SK-N-SH treated with all-trans-retinoic acid at 6 μM for 48 hours (cell line): ENCODE results near the gene TRMT1.
A peak's percentile ranks its signal among the peaks of the same experiment; 100 is the strongest.

Experiments used
- ATAC-seq: fragments of 200-7000 bp; cut with Tn5 transposase; 3 replicates; pipeline ENCODE4 v1.9.1; 2020; ENCODE audit warnings: mild to moderate bottlenecking, moderate library complexity
- ARNTL ChIP-seq: fragments of 450-650 bp; formaldehyde crosslinking; IDR thresholded peaks from 2 replicates; pipeline ENCODE4 v1.5.0; 2020; ENCODE audit warnings: low read depth, mild to moderate bottlenecking, moderate library complexity, borderline replicate concordance
- BACH2 ChIP-seq: fragments of 250-450 bp; sonication (Bioruptor Pico); IDR thresholded peaks from 2 replicates; pipeline ENCODE4 v1.9.0; 2021; ENCODE audit warnings: mild to moderate bottlenecking, borderline replicate concordance
- CSDC2 ChIP-seq: fragments of 250-450 bp; sonication (Bioruptor Pico); IDR thresholded peaks from 2 replicates; pipeline ENCODE4 v1.5.0; 2020; ENCODE audit warnings: mild to moderate bottlenecking, moderate library complexity
- ESRRG ChIP-seq: fragments of 250-450 bp; sonication (Bioruptor Pico); IDR thresholded peaks from 2 replicates; pipeline ENCODE4 v1.6.1; 2021; ENCODE audit warnings: mild to moderate bottlenecking
- GLIS3 ChIP-seq: fragments of 250-450 bp; sonication (Bioruptor Pico); IDR thresholded peaks from 2 replicates; pipeline ENCODE4 v1.5.0; 2020; ENCODE audit warnings: mild to moderate bottlenecking, moderate library complexity
- ISL1 ChIP-seq: fragments of 250-450 bp; sonication (Bioruptor Pico); IDR thresholded peaks from 2 replicates; pipeline ENCODE4 v2.1.2; 2022; ENCODE audit warnings: mild to moderate bottlenecking, moderate library complexity
- OSR1 ChIP-seq: fragments of 250-450 bp; sonication (Bioruptor Pico); IDR thresholded peaks from 2 replicates; pipeline ENCODE4 v1.8.0; 2022; ENCODE audit warnings: moderate library complexity, mild to moderate bottlenecking, inconsistent platforms
- PPARA ChIP-seq: fragments of 250-450 bp; sonication (Bioruptor Pico); IDR thresholded peaks from 2 replicates; pipeline ENCODE4 v1.5.0; 2020; ENCODE audit warnings: mild to moderate bottlenecking, borderline replicate concordance
- RARB ChIP-seq: fragments of 250-450 bp; sonication (Bioruptor Pico); IDR thresholded peaks from 2 replicates; pipeline ENCODE4 v1.8.0; 2021; ENCODE audit warnings: mild to moderate bottlenecking, moderate library complexity
- SNAI2 ChIP-seq: fragments of 250-450 bp; sonication (Bioruptor Pico); IDR thresholded peaks from 2 replicates; pipeline ENCODE4 v1.5.0; 2020; ENCODE audit warnings: mild to moderate bottlenecking, moderate library complexity
- TCF4 ChIP-seq: fragments of 250-450 bp; sonication (Bioruptor Pico); IDR thresholded peaks from 2 replicates; pipeline ENCODE4 v1.8.0; 2021; ENCODE audit warnings: mild to moderate bottlenecking, moderate library complexity, borderline replicate concordance
- TOX ChIP-seq: fragments of 250-450 bp; sonication (Bioruptor Pico); IDR thresholded peaks from 2 replicates; pipeline ENCODE4 v1.8.0; 2021; ENCODE audit warnings: mild to moderate bottlenecking, moderate library complexity, borderline replicate concordance
- ZC3H10 ChIP-seq: fragments of 250-450 bp; sonication (Bioruptor Pico); IDR thresholded peaks from 2 replicates; pipeline ENCODE4 v1.5.1; 2021; ENCODE audit warnings: mild to moderate bottlenecking, moderate library complexity
- ZFP3 ChIP-seq: fragments of 250-450 bp; sonication (Bioruptor Pico); IDR thresholded peaks from 2 replicates; pipeline ENCODE4 v1.5.0; 2020; ENCODE audit warnings: mild to moderate bottlenecking, moderate library complexity
- ZFP30 ChIP-seq: fragments of 450-650 bp; formaldehyde crosslinking; IDR thresholded peaks from 2 replicates; pipeline ENCODE4 v1.5.0; 2022; ENCODE audit warnings: mild to moderate bottlenecking, moderate library complexity
- ZNF565 ChIP-seq: fragments of 450-650 bp; formaldehyde crosslinking; conservative IDR thresholded peaks from 2 replicates; pipeline ENCODE4 v1.5.0; 2020; ENCODE audit warnings: low read depth, mild to moderate bottlenecking, moderate library complexity
- ZNF70 ChIP-seq: fragments of 450-650 bp; formaldehyde crosslinking; IDR thresholded peaks from 2 replicates; pipeline ENCODE4 v1.5.0; 2020; ENCODE audit warnings: mild to moderate bottlenecking, moderate library complexity
- ZNF8 ChIP-seq: fragments of 450-650 bp; formaldehyde crosslinking; IDR thresholded peaks from 2 replicates; pipeline ENCODE4 v1.5.0; 2020; ENCODE audit warnings: mild to moderate bottlenecking, moderate library complexity
- TF ChIP-seq, protein P1 (sequence below): fragments of 250-450 bp; sonication (Bioruptor Pico); IDR thresholded peaks from 2 replicates; pipeline ENCODE4 v1.5.1; 2021; ENCODE audit warnings: mild to moderate bottlenecking, moderate library complexity
- TF ChIP-seq, protein P2 (sequence below): fragments of 250-450 bp; sonication (Bioruptor Pico); IDR thresholded peaks from 2 replicates; pipeline ENCODE4 v1.8.0; 2020; ENCODE audit warnings: mild to moderate bottlenecking, moderate library complexity, borderline replicate concordance
- TF ChIP-seq, protein P3 (sequence below): fragments of 250-450 bp; sonication (Bioruptor Pico); IDR thresholded peaks from 2 replicates; pipeline ENCODE4 v1.5.0; 2020; ENCODE audit warnings: mild to moderate bottlenecking, moderate library complexity
- TF ChIP-seq, protein P4 (sequence below): fragments of 250-450 bp; sonication (Bioruptor Pico); IDR thresholded peaks from 2 replicates; pipeline ENCODE4 v1.8.0; 2021; ENCODE audit warnings: low read depth, mild to moderate bottlenecking, moderate library complexity, borderline replicate concordance
- TF ChIP-seq, protein P5 (sequence below): fragments of 250-450 bp; sonication (Bioruptor Pico); IDR thresholded peaks from 2 replicates; pipeline ENCODE4 v1.5.1; 2020; ENCODE audit warnings: low read depth, mild to moderate bottlenecking, moderate library complexity

TRMT1 gene

DNA sequence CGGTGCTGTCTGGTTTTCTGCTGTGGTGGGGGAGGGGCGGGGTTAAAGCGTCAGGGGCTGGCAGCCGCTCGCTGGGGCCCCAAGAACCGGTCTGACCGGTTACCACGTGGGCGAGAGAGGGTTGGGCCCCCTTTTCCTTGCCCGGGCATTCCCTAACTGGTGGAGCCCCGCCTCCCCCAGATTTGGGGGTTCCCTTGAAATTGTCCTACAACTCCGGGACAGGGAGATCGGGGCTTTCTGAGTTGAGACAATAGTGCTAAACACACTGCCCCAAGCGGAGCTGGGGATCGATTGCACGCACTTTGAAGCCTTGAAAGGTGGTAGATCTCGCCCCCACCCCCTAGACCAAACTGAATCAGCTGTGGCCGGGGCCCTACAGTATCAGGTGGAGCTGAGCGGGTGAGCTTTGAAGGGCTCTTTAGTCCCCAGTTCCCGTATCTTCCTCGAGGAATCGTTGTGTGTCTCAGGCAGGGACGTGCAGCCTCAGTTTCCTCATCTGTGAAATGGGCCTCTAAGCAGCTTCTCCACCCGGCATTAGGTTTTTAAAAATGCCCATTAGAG, 38.5 kb upstream of the TRMT1 start:
- TF ChIP-seq, protein P1, sequence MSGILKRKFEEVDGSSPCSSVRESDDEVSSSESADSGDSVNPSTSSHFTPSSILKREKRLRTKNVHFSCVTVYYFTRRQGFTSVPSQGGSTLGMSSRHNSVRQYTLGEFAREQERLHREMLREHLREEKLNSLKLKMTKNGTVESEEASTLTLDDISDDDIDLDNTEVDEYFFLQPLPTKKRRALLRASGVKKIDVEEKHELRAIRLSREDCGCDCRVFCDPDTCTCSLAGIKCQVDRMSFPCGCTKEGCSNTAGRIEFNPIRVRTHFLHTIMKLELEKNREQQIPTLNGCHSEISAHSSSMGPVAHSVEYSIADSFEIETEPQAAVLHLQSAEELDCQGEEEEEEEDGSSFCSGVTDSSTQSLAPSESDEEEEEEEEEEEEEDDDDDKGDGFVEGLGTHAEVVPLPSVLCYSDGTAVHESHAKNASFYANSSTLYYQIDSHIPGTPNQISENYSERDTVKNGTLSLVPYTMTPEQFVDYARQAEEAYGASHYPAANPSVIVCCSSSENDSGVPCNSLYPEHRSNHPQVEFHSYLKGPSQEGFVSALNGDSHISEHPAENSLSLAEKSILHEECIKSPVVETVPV (CRISPR knock-in tag): no peak
- TF ChIP-seq OSR1 (CRISPR knock-in tag) (no peak), ZFP3 (CRISPR knock-in tag) (0 out of 2 replicates have a peak, but pooled peaks have one; percentile 17), ZNF70 (no peak), ZNF565 (no peak), RARB (CRISPR knock-in tag) (peak; percentile 59; the same call in 1 of the 2 replicates), TCF4 (CRISPR knock-in tag) (peak; percentile 51; the same call in 1 of the 2 replicates), GLIS3 (CRISPR knock-in tag) (no peak; the same call in 1 of the 2 replicates), ISL1 (CRISPR knock-in tag) (no peak), BACH2 (CRISPR knock-in tag) (no peak), TOX (CRISPR knock-in tag) (no peak; the same call in 1 of the 2 replicates), ESRRG (no peak), ARNTL (CRISPR knock-in tag) (no peak; the same call in 1 of the 2 replicates), SNAI2 (CRISPR knock-in tag) (no peak), CSDC2 (0 out of 2 replicates have a peak, but pooled peaks have one; percentile 42), ZFP30 (CRISPR knock-in tag) (no peak; the same call in 1 of the 2 replicates), ZC3H10 (CRISPR knock-in tag) (no peak), ZNF8 (CRISPR knock-in tag) (no peak), PPARA (CRISPR knock-in tag) (no peak)
- TF ChIP-seq, protein P2, sequence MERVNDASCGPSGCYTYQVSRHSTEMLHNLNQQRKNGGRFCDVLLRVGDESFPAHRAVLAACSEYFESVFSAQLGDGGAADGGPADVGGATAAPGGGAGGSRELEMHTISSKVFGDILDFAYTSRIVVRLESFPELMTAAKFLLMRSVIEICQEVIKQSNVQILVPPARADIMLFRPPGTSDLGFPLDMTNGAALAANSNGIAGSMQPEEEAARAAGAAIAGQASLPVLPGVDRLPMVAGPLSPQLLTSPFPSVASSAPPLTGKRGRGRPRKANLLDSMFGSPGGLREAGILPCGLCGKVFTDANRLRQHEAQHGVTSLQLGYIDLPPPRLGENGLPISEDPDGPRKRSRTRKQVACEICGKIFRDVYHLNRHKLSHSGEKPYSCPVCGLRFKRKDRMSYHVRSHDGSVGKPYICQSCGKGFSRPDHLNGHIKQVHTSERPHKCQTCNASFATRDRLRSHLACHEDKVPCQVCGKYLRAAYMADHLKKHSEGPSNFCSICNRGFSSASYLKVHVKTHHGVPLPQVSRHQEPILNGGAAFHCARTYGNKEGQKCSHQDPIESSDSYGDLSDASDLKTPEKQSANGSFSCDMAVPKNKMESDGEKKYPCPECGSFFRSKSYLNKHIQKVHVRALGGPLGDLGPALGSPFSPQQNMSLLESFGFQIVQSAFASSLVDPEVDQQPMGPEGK: peak; percentile 79; the same call in 1 of the 2 replicates
- TF ChIP-seq, protein P3, sequence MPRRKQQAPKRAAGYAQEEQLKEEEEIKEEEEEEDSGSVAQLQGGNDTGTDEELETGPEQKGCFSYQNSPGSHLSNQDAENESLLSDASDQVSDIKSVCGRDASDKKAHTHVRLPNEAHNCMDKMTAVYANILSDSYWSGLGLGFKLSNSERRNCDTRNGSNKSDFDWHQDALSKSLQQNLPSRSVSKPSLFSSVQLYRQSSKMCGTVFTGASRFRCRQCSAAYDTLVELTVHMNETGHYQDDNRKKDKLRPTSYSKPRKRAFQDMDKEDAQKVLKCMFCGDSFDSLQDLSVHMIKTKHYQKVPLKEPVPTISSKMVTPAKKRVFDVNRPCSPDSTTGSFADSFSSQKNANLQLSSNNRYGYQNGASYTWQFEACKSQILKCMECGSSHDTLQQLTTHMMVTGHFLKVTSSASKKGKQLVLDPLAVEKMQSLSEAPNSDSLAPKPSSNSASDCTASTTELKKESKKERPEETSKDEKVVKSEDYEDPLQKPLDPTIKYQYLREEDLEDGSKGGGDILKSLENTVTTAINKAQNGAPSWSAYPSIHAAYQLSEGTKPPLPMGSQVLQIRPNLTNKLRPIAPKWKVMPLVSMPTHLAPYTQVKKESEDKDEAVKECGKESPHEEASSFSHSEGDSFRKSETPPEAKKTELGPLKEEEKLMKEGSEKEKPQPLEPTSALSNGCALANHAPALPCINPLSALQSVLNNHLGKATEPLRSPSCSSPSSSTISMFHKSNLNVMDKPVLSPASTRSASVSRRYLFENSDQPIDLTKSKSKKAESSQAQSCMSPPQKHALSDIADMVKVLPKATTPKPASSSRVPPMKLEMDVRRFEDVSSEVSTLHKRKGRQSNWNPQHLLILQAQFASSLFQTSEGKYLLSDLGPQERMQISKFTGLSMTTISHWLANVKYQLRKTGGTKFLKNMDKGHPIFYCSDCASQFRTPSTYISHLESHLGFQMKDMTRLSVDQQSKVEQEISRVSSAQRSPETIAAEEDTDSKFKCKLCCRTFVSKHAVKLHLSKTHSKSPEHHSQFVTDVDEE (CRISPR knock-in tag): no peak
- TF ChIP-seq, protein P4, sequence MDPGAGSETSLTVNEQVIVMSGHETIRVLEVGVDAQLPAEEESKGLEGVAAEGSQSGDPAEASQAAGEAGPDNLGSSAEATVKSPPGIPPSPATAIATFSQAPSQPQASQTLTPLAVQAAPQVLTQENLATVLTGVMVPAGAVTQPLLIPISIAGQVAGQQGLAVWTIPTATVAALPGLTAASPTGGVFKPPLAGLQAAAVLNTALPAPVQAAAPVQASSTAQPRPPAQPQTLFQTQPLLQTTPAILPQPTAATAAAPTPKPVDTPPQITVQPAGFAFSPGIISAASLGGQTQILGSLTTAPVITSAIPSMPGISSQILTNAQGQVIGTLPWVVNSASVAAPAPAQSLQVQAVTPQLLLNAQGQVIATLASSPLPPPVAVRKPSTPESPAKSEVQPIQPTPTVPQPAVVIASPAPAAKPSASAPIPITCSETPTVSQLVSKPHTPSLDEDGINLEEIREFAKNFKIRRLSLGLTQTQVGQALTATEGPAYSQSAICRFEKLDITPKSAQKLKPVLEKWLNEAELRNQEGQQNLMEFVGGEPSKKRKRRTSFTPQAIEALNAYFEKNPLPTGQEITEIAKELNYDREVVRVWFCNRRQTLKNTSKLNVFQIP (CRISPR knock-in tag): no peak
- TF ChIP-seq, protein P5, sequence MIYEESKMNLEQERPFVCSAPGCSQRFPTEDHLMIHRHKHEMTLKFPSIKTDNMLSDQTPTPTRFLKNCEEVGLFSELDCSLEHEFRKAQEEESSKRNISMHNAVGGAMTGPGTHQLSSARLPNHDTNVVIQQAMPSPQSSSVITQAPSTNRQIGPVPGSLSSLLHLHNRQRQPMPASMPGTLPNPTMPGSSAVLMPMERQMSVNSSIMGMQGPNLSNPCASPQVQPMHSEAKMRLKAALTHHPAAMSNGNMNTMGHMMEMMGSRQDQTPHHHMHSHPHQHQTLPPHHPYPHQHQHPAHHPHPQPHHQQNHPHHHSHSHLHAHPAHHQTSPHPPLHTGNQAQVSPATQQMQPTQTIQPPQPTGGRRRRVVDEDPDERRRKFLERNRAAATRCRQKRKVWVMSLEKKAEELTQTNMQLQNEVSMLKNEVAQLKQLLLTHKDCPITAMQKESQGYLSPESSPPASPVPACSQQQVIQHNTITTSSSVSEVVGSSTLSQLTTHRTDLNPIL: no peak
- ATAC-seq: no peak

DNA sequence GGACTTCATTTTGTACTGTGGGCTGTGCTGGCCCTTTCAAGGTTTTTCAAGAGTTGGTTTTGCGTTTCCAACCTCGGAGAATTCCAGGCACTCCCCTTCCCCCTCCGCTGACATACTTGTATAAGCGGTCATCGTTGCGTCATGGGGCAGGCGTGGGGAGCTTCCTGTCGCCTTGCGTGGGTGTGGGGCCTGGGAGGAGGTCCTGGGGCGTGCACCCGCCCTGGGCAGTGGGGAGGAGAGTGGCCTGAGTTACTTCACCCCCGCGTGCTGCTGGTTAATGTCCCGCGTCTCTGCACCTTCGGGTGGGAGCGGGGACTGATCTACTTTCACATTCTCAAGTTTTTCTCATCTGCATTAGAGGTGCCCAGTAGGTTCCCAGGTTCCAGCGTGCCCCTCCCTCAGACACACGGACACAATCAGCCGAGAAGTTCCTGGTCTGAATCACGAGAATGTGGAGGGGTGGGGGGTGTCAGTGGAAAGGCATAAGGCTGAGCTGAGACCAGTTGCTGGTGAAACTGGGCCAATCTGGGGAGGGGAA, 37.8 kb upstream of the TRMT1 start:
- TF ChIP-seq ARNTL (CRISPR knock-in tag): no peak
- no peak for TF ChIP-seq ZFP30 (CRISPR knock-in tag)
- TF ChIP-seq GLIS3 (CRISPR knock-in tag): 0 out of 2 replicates have a peak, but pooled peaks have one; percentile 11
- no peak for ATAC-seq
